Measurements from ENCODE around the gene VPS16.

DNA sequence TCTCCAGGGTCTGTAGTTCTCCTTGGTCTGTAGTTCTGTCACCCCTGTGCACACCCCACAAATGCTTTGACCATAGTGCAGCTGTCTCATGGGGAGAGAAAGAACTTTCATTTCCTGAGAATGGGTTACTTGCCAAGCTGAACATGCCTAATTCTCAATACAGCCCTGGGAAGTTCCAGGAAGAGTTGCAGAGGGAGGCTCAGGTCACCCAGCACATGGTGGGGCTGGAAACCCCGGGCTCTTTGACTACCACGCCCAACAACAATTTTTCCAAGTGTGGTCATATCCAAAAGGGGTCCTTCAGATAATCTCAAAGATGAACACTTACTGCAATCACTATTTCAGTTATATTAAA is 30.5 kb downstream of the VPS16 start:
- TF ChIP-seq, protein P1, sequence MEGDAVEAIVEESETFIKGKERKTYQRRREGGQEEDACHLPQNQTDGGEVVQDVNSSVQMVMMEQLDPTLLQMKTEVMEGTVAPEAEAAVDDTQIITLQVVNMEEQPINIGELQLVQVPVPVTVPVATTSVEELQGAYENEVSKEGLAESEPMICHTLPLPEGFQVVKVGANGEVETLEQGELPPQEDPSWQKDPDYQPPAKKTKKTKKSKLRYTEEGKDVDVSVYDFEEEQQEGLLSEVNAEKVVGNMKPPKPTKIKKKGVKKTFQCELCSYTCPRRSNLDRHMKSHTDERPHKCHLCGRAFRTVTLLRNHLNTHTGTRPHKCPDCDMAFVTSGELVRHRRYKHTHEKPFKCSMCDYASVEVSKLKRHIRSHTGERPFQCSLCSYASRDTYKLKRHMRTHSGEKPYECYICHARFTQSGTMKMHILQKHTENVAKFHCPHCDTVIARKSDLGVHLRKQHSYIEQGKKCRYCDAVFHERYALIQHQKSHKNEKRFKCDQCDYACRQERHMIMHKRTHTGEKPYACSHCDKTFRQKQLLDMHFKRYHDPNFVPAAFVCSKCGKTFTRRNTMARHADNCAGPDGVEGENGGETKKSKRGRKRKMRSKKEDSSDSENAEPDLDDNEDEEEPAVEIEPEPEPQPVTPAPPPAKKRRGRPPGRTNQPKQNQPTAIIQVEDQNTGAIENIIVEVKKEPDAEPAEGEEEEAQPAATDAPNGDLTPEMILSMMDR (IDR thresholded peaks at IDR 0.05 in 8 of 11, conservative IDR thresholded peaks at IDR 0.05 in 3 of 11): no peak
- TF ChIP-seq POLR2A (IDR thresholded peaks at IDR 0.05) (no peak), POLR2AphosphoS5 (IDR thresholded peaks at IDR 0.05) (no peak)

Data from spleen (tissue), 7 donors.